Adipose tissue (tissue), 3 donors: ENCODE measurements around the gene GRAMD1C. TPM values are rescaled to one million over a fixed set of nuclear protein-coding genes. Genes with fewer than 3 reads are reported as not detected.

Experiments
- H3K27ac ChIP-seq: one replicate; pipeline ENCODE4 v1.5.1; 2013; ENCODE audit warnings: low read depth, low read length
- WGBS, 3 donors: extraction: QIAGEN DNeasy Blood & Tissue Kit; methylation state at CpG; one replicate each; pipeline ENCODE4 v1.1.7; 2013; 5-methylcytosine and 5-hydroxymethylcytosine counted together
- polyA plus RNA-seq, 3 donors: library from polyadenylated mRNA; stranded (reverse); fragments of 200-250 nt; gene quantifications; one replicate each; pipeline ENCODE4 v1.2.3, GENCODE V29; 2013
- donor health status: healthy with polysubstance abuse.
- donor health status: Bipolar disorder and iron deficiency.
- donor health status: healthy.

GRAMD1C gene
- polyA plus RNA-seq, 3 donors, result 1.1 to 8.7 (median 2.8) TPM

GRCh38 chr3:113912552-113913236 is 74.1 kb downstream of the GRAMD1C start:
- WGBS, 3 donors, result 58 to 66% (median 64%) methylated on average over 3 of the region's 3 CpGs
- no peak overlapping the region for H3K27ac ChIP-seq

DNA sequence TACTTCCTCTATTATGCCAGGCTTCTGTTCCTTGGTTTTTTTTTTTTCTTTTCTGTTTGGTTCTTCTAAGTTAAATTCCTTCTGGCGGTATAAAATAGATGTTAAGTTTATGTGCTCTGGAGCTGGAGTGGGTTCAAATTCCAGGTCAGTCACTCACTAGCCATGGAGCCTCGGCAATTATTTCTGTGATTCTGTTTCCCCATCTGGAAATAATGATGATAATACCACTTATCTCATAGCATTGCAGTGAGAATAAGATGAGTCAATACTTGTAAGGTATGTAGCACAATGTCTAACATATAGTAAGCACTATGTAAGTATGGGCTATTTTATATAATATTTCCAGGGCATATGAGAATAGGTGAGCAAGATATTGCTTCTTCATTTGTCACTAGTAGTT is 76.1 kb downstream of the GRAMD1C start:
- WGBS, 3 donors, result 58 to 65% (median 59%) methylated on average over 2 of the region's 2 CpGs

GRCh38 chr3:113927556-113927955 is 89.0 kb downstream of the GRAMD1C start:
- no peak overlapping the region for H3K27ac ChIP-seq
- WGBS, 3 donors, result 59 to 82% (median 62%) methylated on average over 5 of the region's 5 CpGs

More for the DNA sequence above, 76.1 kb downstream of the GRAMD1C start:
- H3K27ac ChIP-seq, result no peak overlapping the region

DNA sequence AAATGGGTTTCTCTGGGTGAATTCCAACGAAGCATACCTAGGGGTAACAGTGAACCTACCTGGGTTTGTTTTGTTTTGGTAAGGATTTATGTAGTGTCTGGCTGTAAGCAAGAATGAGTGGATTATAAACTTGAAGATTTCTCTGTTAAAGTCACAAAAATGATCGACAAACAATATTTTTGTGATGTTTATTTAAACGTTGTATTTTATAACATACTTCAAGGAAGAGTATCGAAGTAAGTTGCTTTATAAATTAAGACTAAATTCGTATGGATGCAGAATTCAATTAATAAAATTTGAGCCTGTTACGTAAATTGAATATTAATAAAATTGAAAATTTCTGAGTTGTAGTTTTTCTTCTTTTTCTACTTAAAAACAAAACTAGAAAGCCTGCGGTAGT is 108.2 kb downstream of the GRAMD1C start:
- no peak overlapping the region for H3K27ac ChIP-seq
- WGBS, 3 donors, result 44 to 85% (median 83%) methylated on average over 7 of the region's 7 CpGs

DNA sequence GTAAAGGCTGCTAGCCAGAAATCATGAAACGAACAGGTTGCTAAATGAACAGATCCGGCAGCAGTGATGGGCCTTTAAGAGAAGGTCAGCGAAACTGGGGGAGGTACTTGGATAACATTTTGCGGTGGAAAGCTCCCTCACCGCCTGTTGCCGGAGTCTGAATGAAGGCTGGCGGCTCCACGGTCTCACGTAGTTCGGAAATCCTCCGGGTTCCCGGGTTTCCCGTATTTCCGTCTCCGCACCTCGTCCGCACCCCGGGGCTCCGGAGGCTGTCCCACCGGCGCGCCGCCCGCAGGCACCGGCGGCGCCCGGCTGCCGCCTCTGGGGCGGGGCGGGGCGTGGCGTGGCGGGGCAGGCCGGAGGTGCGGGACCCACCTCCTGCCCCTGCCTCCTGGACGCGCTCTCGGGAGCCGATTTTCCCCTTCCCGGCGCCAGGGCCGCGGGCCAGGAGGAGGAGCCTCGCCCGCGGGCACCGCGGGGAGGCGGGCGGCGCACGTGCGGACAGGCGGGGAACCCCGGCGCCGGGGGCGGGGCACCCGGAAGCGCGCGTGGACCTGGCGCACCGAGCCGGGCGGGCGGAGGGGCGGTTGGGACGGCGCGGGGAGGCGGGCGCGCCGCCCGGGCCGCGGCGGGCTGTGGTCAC is 108.9 kb downstream of the GRAMD1C start, which contains the start of gene ZDHHC23:
ZDHHC23 (plus strand) TSS at position 642 of the 643 bp plus-strand sequence. CDS start 790 bp downstream, outside the sequence.
- H3K27ac ChIP-seq, result no peak within 1 kb of the TSS
- 0% methylated on average over 50 to 80 of the region's 80 CpGs for WGBS, 3 donors

DNA sequence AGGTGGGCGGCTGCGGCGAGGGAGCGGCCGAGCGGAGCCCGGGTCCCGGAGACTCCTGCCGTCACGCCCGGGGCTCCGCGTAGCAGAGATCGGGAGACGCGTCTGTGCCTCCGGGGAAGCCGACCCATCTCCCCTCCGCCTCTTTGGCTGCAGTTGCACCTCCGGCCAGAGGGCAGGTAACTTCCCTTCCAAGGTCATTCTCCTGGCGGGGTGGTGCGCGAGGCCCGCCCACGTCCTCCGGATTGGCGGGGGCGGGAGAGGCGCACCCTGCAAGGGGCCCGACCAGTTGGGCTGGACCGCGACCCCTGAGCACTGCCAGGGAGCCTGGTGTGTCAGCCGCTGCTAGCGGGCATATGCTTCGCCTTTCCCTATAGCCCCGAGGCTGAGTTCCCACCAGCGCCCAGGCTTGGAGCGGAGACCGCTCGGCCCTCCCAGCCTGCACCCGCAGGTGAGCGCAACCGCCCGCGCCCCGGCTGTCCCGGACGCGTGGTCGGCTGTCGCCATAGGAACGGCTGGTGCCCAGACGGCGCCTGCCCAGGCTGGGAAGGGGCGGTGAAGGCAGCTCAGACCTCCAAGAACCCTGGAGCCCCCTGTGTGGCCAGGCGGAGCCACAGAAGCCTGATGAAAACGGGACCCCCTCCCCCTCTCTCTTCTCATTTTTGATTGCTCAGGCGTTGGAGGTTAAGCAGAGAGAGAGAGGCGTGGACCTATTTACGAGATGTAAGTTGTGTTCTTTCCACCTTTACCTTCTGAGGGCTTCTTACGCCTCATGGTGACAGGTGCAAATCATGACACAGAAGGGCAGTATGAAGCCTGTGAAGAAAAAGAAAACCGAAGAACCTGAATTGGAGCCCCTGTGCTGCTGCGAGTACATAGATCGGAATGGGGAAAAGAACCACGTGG is 109.7 kb downstream of the GRAMD1C start:
- WGBS, 3 donors, result 1 to 3% (median 2%) methylated on average over 52 to 65 of the region's 65 CpGs
- H3K27ac ChIP-seq, result no peak overlapping the region

DNA sequence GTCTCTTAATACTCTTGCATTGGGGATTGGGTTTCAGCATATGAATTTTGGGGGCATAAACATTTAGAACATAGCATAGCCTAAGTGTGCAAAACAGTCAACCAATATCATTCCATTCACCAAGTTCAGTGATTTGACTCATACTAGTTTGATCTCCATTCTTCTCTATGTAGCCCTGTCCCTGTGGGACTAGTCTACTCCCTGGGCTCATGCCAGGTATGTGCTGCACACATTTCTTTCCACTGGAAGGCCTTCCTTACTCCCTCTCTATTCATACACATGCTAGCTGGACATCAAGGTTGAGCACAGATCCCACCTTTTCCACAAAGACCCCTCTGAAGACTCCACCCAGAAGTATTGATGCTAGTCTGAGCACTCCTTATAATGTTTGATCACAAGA is 114.3 kb downstream of the GRAMD1C start:
- H3K27ac ChIP-seq, result no peak overlapping the region

DNA sequence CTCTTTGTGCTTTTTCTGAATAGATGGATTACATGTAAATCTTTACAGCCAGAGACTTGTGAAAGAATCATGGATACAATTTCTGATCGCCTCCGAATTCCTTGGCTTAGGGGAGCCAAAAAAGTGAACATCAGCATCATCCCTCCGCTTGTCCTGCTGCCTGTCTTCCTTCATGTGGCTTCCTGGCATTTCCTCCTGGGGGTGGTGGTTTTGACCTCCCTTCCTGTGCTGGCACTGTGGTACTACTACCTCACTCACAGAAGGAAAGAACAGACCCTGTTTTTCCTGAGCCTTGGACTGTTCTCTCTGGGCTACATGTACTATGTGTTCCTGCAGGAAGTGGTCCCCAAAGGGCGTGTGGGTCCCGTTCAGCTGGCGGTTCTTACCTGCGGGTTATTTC is 115.1 kb downstream of the GRAMD1C start:
- H3K27ac ChIP-seq, result no peak overlapping the region
- 38 to 76% (median 43%) methylated on average over 7 of the region's 7 CpGs for WGBS, 3 donors

DNA sequence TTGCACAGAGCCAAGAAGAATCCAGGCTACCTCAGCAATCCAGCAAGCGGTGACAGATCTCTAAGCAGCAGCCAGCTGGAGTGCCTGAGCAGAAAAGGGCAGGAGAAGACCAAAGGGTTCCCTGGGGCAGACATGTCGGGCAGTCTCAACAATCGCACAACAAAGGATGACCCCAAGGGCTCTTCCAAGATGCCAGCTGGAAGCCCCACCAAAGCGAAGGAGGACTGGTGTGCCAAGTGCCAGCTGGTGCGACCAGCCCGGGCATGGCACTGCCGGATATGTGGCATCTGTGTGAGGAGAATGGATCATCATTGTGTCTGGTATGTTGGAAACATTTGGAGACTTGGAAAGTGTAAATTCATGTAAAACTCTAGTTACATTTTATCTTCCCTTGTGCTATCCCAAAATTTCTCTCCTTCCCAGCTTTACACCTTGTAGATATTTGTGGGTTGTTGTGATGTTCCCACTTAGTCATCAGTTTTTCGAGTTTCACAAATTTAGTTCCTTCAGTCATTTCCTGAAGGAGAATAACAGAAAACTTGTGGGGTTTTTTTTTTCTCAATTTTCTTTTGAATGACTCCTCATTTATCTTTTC is 115.6 kb downstream of the GRAMD1C start:
- no peak overlapping the region for H3K27ac ChIP-seq
- 76 to 92% (median 77%) methylated on average over 8 of the region's 8 CpGs for WGBS, 3 donors

GRCh38 chr3:113963879-113964278 is 125.3 kb downstream of the GRAMD1C start:
- WGBS, 3 donors, result 84 to 95% (median 93%) methylated on average over 3 of the region's 3 CpGs
- H3K27ac ChIP-seq, result no peak overlapping the region

DNA sequence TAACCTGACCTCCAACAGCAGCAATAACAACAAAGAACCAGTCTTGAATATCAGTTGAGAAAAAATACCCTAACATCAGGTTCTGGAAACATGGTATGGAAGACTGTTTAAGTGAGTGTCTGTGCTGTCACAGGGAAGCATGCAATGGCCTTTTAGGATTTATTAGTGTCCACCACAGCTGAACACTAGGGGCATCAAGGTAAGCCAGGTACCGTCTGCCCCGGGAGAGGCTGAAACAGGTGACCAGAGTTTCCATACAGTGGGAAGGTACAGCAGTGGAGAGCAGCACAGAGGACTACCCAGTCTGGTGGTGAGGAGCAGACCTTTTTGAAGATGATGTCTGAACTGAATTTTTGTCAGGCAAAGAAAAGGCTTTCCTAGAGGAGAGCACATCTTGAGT is 127.6 kb downstream of the GRAMD1C start:
- WGBS, 3 donors, result 77 to 87% (median 78%) methylated on average over 2 of the region's 2 CpGs
- no peak overlapping the region for H3K27ac ChIP-seq

GRCh38 chr3:113968986-113969385 is 130.4 kb downstream of the GRAMD1C start:
- no peak overlapping the region for H3K27ac ChIP-seq
- 51 to 60% (median 57%) methylated on average over 2 of the region's 2 CpGs for WGBS, 3 donors

GRCh38 chr3:113977822-113978221 is 139.2 kb downstream of the GRAMD1C start:
- H3K27ac ChIP-seq, result no peak overlapping the region
- WGBS, 3 donors, result 86 to 93% (median 90%) methylated on average over 4 of the region's 4 CpGs

DNA sequence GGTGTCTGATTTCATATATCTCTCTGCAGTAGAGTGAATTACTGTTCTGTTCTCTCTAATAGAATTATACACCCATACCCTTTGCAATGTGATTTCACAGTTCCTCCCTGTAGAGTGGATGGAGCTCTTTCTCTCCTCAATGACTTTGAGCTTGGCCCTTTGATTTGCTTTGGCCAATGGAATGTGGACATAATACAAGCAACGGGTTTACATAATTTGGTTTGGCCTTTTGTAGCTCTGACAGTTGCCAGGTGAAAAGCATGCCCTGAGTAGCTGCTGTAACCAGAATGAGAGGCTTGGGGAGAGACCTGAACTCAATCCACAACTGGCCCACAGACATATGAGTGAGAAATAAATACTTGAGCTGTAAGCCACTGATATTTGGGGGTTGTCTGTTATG is 141.3 kb downstream of the GRAMD1C start:
- no peak overlapping the region for H3K27ac ChIP-seq
- 77 to 86% (median 84%) methylated on average over 1 of the region's 1 CpG for WGBS, 3 donors

DNA sequence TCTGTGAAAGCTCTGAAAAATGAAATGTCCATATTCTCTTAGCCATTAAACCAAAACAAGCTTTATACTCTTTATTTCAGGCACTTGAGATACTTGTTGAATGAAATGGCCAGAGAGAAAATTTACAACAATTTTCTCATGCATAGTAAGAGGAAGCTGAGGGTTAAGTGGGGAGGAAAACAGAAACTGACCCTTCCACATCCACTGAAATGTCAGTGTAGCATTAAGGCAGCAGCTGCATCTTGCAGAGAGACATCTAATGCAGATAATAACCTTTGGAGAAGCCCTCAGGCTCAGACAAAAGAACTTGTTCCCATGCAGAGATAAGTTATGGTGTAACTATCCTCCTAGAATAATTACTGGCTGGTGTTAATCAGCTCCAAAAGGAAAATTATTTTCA is 143.2 kb downstream of the GRAMD1C start:
- no peak overlapping the region for H3K27ac ChIP-seq

GRCh38 chr3:113983544-113983943 is 145.0 kb downstream of the GRAMD1C start:
- H3K27ac ChIP-seq, result no peak overlapping the region
- 63 to 93% (median 92%) methylated on average over 3 of the region's 3 CpGs for WGBS, 3 donors

GRCh38 chr3:113985541-113985940 is 147.0 kb downstream of the GRAMD1C start:
- H3K27ac ChIP-seq, result no peak overlapping the region
- WGBS, 3 donors, result 66 to 75% (median 68%) methylated on average over 4 of the region's 4 CpGs
